D721Med (cell line): ENCODE results near the gene NPW.
"Not testable (repeated sequence)": the region's sequence is repeated elsewhere in the genome, so short reads cannot be mapped to it uniquely, and the experiment has no call there.

Experiments used
- DNase-seq: peaks from one replicate; pipeline ENCODE4 v3.0.0; 2011; ENCODE audit warnings: low spot score; ENCODE audit not compliant: insufficient read length
- FAIRE-seq: peaks from 2 replicates; lab custom pipeline; 2011; peaks lifted over from hg19 to GRCh38; lab: Jason Lieb, UNC
- CTCF ChIP-seq: IDR thresholded peaks from 2 replicates; pipeline ENCODE4 v1.5.1; 2012; ENCODE audit warnings: mild to moderate bottlenecking, control low read depth; ENCODE audit not compliant: insufficient read depth; ENCODE audit errors: missing control alignments

The NPW gene

GRCh38 chr16:2008631-2009163 is 10.9 kb upstream of the NPW start:
- no peak for TF ChIP-seq CTCF
- DNase-seq (no peak), FAIRE-seq (no peak)

- no peak for TF ChIP-seq CTCF
- FAIRE-seq: no peak
These were observed 10.3 kb upstream of the NPW start for GRCh38 chr16:2009164-2009711.

GRCh38 chr16:2009791-2010510 is 9.6 kb upstream of the NPW start, which contains the start of gene ZNF598:
TSS of gene ZNF598 (minus strand) at chr16:2009821.
- FAIRE-seq: no peak
- peak; percentile 94 for DNase-seq
- no peak for TF ChIP-seq CTCF

More at GRCh38 chr16:2009164-2009711, 10.3 kb upstream of the NPW start:
- no peak for DNase-seq

DNA sequence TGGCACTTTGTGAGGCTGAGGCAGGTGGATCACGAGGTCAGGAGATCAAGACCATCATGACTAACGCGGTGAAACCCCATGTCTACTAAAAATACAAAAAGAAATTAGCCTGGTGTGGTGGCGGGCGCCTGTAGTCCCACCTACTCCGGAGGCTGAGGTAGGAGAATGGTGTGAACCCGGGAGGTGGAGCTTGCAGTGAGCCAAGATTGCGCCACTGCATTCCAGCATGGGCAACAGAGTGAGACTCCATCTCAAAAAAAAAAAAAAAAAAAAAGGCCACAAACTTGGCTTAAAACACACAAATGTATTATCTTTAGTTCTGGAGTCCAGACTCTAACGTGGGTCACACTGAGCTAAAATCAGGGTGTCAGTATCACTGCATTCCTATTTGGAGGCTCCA is 7.9 kb upstream of the NPW start:
- FAIRE-seq, DNase-seq: not testable (repeated sequence)

- no peak for DNase-seq
- no peak for FAIRE-seq
- no peak for TF ChIP-seq CTCF
These were observed 6.1 kb upstream of the NPW start for GRCh38 chr16:2013527-2013926.

DNA sequence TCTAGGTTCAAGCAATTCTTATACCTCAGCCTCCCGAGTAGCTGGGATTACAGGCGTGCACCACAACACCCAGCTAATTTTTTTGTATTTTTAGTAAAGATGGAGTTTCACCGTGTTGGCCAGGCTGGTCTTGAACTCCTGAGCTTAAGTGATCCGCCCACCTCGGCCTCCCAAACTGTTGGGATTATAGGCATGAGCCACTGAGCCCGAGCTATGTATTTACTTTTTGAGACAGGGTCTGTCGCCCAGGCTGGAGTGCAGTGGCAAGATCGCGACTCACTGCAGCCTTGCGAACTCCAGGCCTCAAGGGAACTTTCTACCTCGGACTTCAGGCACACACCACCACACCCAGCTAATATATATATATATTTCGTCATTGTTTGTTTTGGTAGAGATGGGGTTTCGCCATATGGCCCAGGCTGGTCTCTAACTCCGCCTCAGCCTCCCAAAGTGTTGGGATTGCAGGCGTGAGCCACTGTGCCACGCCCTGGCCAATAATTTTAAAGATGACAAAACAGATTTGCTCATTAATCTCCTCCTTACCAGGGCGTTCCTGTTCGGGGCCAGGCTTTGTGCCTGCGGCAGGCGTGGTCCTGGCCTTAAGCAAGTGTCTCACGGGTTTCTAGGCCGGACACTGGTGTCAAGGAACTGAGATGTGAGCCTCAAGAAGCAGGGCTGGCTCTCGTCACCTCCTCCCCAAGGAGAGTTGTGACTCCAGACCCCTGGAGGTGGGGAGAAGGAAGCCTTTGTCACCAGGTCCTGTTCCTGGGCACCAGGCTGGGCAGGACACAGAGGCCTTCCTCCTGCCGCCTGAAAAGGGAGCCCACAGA is 4.3 kb upstream of the NPW start:
- no peak for TF ChIP-seq CTCF
- DNase-seq: no peak
- no peak for FAIRE-seq

- no peak for TF ChIP-seq CTCF
- FAIRE-seq (no peak), DNase-seq (no peak)
These were observed 3.7 kb upstream of the NPW start for GRCh38 chr16:2015947-2016208.
